ENCODE measurements around the gene CDIP1. TPM values are rescaled to one million over a fixed set of nuclear protein-coding genes. Genes with fewer than 3 reads are reported as not detected.

CDIP1 gene
- polyA plus RNA-seq, 4 donors, result 26.4 to 35.3 (median 31.6) TPM

GRCh38 chr16:4544473-4544872 is 5.9 kb upstream of the CDIP1 start:
- DNase-seq (ENCODE audit: low read depth in 4 of 4, low spot score in 3 of 4), result no peak

GRCh38 chr16:4539716-4540284 is 1.2 kb upstream of the CDIP1 start:
- no peak for DNase-seq (ENCODE audit: low read depth in 4 of 4, low spot score in 3 of 4)

DNA sequence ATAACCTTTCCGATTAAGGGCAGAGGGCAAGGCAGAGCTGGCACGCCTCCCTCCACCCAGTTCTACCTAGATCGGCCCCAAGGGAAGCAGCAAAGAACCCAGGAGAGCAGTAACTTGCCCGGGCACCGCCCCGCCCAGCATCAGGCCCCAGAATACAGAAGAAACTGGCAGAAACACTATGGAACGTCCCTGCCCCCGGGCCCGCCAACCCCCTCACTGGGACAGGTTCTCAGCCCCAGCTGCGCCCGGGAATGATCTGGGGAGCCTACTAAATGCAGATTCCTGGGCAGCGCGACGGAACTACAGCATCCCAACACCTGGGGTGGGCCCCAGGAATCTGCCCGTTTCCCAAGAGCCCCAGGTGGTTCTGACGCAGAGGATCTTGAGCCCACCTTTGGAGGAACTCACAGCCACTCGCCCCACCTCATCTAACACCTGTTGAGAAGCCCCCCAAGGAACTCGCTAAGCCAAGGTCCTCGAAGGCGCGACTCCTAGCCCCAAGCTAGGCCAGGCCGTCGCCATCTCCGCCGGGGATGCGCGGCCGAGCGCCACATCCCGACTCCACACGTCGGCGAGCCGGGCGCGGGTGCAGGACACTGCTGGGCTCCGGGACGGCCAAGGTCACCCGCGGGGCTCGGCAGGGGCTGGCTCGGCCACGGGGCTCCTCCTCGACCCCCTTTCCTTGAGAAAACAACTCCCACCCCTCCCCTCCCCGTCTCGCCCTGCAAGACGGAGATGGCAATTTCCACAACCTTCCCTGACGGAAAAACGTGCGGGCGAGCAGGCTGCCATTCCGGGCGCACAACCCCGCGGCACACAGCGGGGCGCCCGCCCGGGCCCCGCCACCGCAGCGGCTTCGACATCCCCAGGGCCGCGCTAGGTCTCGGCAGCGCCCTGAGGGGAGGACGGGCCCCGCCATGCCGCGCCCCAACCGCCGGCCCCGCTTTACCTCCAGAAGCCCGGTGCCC is 913 bp downstream of the CDIP1 start:
- DNase-seq (ENCODE audit: low read depth in 4 of 4, low spot score in 3 of 4), result no peak

- no peak for DNase-seq (ENCODE audit: low read depth in 4 of 4, low spot score in 3 of 4)
These were observed 2.0 kb downstream of the CDIP1 start for GRCh38 chr16:4536391-4537106.

DNA sequence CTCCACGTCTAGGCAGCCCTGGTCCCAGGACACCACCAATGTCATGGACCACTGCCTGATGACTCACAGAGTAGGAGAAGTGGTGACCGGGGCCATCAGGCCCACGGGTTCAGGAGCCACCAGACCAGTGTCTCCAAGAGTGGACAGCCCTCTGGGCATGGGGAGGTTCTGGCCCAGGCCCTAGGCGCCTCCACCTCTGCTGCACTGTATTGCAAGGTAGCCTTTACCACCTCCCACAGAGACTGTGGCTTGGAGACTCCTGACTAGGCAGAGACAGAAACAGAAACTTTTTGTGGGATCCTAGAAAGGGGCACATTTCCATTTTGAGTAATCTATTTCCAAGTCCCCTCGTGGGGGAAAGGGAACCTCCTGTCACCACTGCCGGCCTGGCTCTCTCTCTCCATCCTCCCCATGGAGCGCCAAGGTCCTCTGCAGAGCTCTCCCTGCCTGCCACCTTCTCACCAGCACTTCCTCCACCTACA is 2.9 kb downstream of the CDIP1 start:
- DNase-seq (ENCODE audit: low read depth in 4 of 4, low spot score in 3 of 4), result no peak

DNA sequence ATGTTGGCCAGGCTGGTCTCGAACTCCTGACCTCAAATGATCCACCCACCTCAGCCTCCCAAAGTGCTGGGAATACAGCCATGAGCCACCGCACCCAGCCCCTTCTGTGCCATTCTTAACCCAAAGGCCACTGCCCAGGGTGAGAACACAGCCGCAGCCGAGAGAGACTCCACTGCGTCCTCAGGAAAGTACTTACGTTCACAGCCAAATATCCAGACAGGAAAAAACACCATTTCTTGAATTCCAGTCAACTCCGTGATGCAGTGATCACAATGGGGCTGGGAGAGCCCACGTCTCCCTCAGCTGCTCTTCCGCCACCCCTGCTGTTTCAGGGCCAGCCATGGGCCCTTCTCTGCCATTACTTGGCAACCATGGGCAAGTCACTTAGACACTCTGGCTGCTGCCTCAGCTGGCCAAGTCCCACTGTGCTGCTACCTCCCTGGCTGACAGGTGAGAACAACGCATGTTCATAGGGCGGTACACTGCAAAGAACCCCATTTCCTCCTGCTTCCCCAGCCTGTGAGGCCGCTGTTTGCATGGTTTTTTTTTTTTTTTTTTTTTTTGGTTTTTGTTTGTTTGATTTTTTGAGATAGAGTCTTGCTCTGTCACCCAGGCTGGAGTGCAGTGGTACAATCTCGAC is 4.3 kb downstream of the CDIP1 start:
- no peak for DNase-seq (ENCODE audit: low read depth in 4 of 4, low spot score in 3 of 4)

DNA sequence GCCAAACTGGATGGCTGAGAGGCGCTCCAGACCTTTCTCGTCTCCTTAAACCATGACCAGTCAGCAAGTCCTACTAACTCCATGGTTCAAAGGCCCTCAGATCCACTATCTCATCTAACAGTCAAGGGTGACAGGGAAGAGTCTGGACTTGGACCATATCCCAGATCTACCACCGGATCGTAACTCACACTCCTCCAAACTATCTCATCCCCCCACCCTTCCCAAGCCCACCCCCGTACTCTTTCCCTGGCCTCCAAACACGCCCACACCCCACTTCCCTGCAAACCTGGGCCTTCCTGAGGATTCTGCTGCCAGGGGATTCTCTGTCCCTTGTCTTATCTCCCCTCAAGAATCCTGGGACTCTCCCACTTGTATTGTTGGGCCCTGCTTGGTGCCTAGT is 5.1 kb downstream of the CDIP1 start:
- no peak for DNase-seq (ENCODE audit: low read depth in 4 of 4, low spot score in 3 of 4)

GRCh38 chr16:4532238-4532637 is 6.3 kb downstream of the CDIP1 start:
- no peak for DNase-seq (ENCODE audit: low read depth in 4 of 4, low spot score in 3 of 4)

DNA sequence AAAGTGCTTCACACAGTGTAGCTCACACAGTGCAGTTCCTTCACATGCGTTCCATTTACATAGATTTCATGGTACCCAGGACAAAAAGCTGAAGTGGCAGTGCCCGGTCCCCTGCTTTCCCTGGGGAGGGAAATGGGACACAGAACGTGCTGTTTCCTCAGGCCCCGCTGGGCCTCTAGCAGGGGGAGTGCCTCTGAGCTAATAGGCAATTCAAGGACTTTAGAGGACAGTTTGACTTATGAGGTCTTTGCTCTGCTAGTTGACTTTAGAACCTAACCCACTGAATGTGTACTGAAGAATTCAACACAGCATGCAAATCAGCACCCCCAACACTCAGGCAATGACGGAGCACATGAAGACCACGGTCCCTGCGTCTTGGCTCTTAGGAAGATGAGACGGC is 6.8 kb downstream of the CDIP1 start:
- DNase-seq (ENCODE audit: low read depth in 4 of 4, low spot score in 3 of 4), result no peak

DNA sequence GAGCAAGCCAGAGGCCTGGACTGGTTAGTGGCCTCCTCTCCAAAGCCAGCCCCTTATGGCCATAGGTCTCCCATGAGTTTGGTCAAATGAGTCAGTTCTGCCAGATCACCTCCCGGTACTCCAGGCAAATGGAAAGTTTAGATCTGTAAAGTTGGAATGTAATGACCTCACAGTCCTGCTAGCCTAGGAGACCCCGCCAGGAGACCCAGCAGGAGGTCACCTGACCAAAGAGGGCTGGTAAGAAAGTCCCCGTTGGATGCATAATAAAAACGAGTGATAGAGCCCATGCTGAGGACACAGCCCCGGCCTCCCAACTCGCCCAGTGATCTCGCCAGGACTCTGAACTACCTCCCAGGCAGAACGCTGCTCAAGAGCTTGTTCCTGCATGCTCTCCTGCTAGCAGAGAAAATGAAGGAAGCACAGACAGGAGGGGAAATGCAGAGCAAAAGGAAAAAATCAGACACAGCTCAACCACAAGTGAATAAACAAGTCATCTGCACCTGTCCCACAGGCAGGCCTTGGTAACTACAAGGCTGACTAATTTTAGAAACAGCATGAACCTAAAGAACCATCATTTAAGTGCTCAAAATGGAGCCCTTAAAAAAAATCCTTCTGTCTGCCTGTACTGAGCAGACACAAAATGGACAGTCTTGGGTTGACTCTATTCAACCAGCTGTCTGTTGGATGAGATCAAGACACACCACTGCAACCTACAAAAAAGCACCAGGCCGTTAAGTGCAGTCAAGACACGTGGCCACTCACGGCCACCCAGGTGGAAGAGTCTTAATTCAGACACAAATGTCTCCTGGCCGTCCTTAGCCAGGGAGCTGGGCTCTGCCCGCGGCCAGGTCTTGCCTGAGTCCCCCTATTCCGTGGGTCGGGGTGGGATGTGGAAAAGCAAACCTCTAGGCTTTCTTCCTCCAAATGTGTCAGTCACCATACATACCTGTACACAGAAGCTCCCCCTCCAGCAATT is 9.2 kb downstream of the CDIP1 start:
- no peak for DNase-seq (ENCODE audit: low read depth in 4 of 4, low spot score in 3 of 4)

GRCh38 chr16:4525634-4526277 is 12.8 kb downstream of the CDIP1 start:
- DNase-seq (ENCODE audit: low read depth in 4 of 4, low spot score in 3 of 4), result no peak

DNA sequence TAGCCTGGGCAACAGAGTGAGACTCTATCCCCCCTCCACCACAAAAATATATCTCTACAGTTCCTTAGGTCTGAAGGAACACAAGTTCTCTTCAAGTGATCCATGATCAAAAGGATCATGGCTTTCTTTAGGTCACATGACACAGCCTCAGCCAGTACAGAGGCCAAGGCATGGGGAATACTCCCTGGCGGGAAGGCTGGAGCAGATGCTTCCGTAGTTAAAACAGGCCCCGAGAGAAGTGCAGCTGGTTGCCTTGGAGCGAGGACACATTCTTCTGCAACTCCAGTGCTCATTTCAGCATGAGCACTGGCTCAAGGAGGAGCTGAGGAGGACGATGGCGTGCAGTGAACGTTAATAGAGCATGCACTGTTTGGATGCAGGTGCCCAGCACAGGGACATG is 13.5 kb downstream of the CDIP1 start:
- DNase-seq (ENCODE audit: low read depth in 4 of 4, low spot score in 3 of 4), result no peak

DNA sequence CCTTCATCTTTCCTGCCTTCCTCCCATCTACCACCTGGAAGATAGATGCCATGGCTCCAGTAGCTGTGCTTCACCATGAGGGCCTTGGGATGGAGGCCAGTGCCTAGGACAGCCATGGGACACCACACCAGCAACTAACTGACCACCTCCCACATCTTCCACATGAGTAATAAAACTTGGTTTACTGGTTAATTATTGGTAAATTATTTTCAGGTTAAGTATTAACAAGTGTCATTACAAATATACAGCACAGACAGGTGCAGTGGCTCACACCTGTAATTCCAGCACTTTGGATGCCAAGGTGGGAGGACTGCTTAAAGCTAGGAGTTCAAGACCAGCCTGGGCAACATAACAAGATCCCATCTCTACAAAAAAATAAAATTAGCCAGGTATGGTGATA is 14.0 kb downstream of the CDIP1 start:
- DNase-seq (ENCODE audit: low read depth in 4 of 4, low spot score in 3 of 4), result no peak

DNA sequence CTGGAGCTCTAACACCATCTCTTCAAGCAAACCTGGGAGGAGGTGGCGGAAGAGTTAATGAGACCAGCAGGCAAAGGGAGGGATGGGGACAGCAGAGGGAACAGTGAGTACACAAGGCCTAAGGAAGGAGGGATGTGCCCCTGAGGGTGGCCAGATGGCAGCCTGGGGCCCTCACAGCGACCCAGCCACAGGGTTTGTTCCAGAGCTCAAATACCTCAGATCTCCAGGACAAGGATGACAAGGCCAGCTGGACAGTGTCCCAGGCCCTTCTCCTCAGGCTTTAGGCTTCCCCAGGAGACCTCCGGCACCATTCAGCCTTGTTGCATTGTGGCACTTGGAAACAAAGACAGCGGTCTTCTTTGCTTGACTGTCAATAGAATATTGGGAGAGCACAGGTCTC is 14.9 kb downstream of the CDIP1 start:
- DNase-seq (ENCODE audit: low read depth in 4 of 4, low spot score in 3 of 4), result no peak

- DNase-seq (ENCODE audit: low read depth in 4 of 4, low spot score in 3 of 4), result no peak
These were observed 16.5 kb downstream of the CDIP1 start for GRCh38 chr16:4522051-4522581.

DNA sequence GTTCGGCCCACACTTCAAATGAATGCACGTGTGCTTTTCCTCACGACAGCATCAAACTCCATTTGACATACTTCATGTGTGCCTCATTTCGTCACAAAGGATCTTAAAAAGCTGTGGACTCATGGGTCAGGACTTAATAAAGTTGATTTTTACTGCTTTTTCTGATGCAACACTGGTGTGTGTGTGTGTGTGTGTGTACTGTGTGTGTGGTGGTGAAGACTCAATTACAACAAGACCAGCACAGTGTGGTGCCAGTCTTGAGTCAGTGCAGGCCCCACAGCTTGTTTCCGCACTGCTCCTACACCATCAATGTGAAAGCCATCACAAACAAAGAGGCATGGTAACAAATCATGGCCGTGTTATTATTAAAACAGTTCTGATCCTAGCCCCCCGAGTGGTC is 17.7 kb downstream of the CDIP1 start:
- DNase-seq (ENCODE audit: low read depth in 4 of 4, low spot score in 3 of 4), result no peak

DNA sequence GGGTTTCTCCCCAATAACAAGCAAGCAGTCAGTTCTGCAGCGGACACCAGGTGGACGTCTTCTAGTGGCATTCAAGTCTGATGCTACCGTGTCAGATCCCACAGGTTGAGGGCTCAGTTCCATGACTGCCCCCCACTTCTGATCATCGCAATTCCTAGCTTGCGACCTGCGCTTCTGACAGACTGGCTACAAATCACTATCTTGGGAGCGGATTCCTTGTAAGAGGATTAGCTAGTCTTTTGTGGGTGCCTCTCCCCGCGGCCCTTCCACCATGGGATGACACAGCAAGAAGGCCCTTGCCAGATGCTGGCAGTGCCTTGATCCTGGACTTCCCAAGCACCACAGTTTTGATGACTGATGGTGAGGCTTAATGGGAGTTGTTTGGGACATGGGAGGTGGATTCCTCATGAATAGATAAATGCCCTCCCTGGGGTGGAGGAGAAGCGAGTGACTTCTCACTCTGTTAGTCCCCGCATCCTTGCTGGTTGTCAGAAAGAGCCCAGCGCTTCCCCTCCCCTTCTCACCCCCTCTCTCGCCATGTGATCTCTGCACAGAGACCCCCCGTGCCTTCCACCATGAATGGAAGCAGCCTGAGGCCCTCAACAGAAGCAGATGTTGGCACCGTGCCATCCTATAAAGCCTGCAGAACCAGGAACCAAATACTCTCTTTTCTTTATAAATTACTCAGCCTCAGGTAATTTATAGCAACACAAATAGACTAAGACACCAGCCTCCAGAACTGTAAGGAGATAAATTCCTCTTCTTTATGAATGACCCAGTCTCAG is 19.1 kb downstream of the CDIP1 start:
- no peak for DNase-seq (ENCODE audit: low read depth in 4 of 4, low spot score in 3 of 4)
